Colon (tissue), 2 donors: ENCODE results near the gene SLC1A5.

Source experiments
- FAIRE-seq: peaks from 2 replicates; lab custom pipeline; 2012; peaks lifted over from hg19 to GRCh38; lab: Jason Lieb, UNC
- donor health status: control.
- donor health status: control.

The SLC1A5 gene

GRCh38 chr19:46725036-46725820 lies 63.2 kb downstream of the SLC1A5 start:
- FAIRE-seq = no peak
